Endothelial cell of umbilical vein (primary cell): Measurements from ENCODE around the gene S100A16. TPM values are rescaled to one million over a fixed set of nuclear protein-coding genes. Genes with fewer than 3 reads are reported as not detected.
A peak's percentile ranks its signal among the peaks of the same experiment; 100 is the strongest.

ENCODE experiments used
- BruUV-seq: library from RNA; stranded (reverse); fragments of 400-500 nt; replicated peaks from 2 replicates; lab custom pipeline; 2021; lab: Mats Ljungman, UMichigan
- CTCF ChIA-PET: fragments of 300-600, 350-600 bp; sonication (Branson Sonifier 250); formaldehyde crosslinking; loops from one replicate; lab custom pipeline; 2021; ENCODE audit warnings: antibody characterized with exemption, inconsistent platforms; lab: Charles Lee
- POLR2A ChIA-PET: fragments of 300-600, 350-600 bp; sonication (Branson Sonifier 250); formaldehyde crosslinking; loops from one replicate; lab custom pipeline; 2021; ENCODE audit warnings: antibody characterized with exemption, inconsistent platforms; lab: Charles Lee
- DNase-seq: peaks from one replicate; pipeline ENCODE4 v3.0.0-alpha.2; 2011; ENCODE audit warnings: low read depth, low spot score
- FAIRE-seq: peaks from 2 replicates; lab custom pipeline; 2011; peaks lifted over from hg19 to GRCh38; lab: Jason Lieb, UNC
- H2AFZ ChIP-seq: 2 replicates; pipeline ENCODE4 v1.6.0; 2012; ENCODE audit warnings: low read depth, low read length, control low read depth, inconsistent platforms
- H3K27ac ChIP-seq: 2 replicates; pipeline ENCODE4 v1.5.1; 2011; ENCODE audit warnings: low read depth, mild to moderate bottlenecking, control low read depth, low read length, moderate library complexity; ENCODE audit not compliant: insufficient read depth
- H3K27me3 ChIP-seq, 2 experiments: 2 replicates each; pipeline versions ENCODE4 v1.6.0 to v1.6.1; 2011; ENCODE audit warnings: low read length in 2 of 2, mixed read lengths in 1 of 2; ENCODE audit not compliant: control insufficient read depth in 2 of 2, insufficient read depth in 2 of 2
- H3K36me3 ChIP-seq, 2 experiments: 2 replicates in 1 of 2; 3 replicates in 1 of 2; pipeline ENCODE4 v1.5.1; 2011; ENCODE audit warnings: low read length in 2 of 2, mild to moderate bottlenecking in 1 of 2, moderate library complexity in 1 of 2; ENCODE audit not compliant: control insufficient read depth in 2 of 2, insufficient read depth in 2 of 2; ENCODE audit errors: extremely low read depth in 1 of 2
- H3K4me1 ChIP-seq: 3 replicates; pipeline ENCODE4 v1.5.1; 2011; ENCODE audit warnings: mild to moderate bottlenecking, low read length; ENCODE audit not compliant: control insufficient read depth, insufficient read depth; ENCODE audit errors: extremely low read depth
- H3K4me2 ChIP-seq: 2 replicates; pipeline ENCODE4 v1.6.1; 2011; ENCODE audit warnings: low read length, control low read depth, mixed read lengths; ENCODE audit not compliant: insufficient read depth
- H3K4me3 ChIP-seq, 3 experiments: fragments of 200-600 bp in 1 of 3; sonication (generic), shearing (Covaris generic) in 1 of 3; replicated peaks in 1 of 3; 2 replicates each; pipeline ENCODE4 v1.5.1; 2011 to 2016; ENCODE audit warnings: control low read depth in 3 of 3, low read length in 3 of 3, mild to moderate bottlenecking in 2 of 3, inconsistent platforms in 1 of 3, low read depth in 1 of 3, moderate library complexity in 1 of 3; ENCODE audit not compliant: insufficient read depth in 1 of 3
- H3K79me2 ChIP-seq: 2 replicates; pipeline ENCODE4 v1.6.0; 2012; ENCODE audit warnings: low read length, inconsistent platforms; ENCODE audit not compliant: control insufficient read depth, insufficient read depth
- H3K9ac ChIP-seq: replicated peaks from 2 replicates; pipeline ENCODE3; 2011; ENCODE audit warnings: low read length, control low read depth; ENCODE audit not compliant: insufficient read depth; ENCODE audit errors: extremely low read depth
- H3K9me1 ChIP-seq: replicated peaks from 3 replicates; pipeline ENCODE4 v1.6.0; 2011; ENCODE audit warnings: mild to moderate bottlenecking, low read length; ENCODE audit not compliant: control insufficient read depth, insufficient read depth; ENCODE audit errors: extremely low read depth
- H3K9me3 ChIP-seq: replicated peaks from 2 replicates; pipeline ENCODE4 v1.5.1; 2012; ENCODE audit warnings: low read length, inconsistent platforms; ENCODE audit not compliant: control insufficient read depth, insufficient read depth
- H4K20me1 ChIP-seq: replicated peaks from 2 replicates; pipeline ENCODE3; 2011; ENCODE audit warnings: mild to moderate bottlenecking, low read length; ENCODE audit not compliant: control insufficient read depth, insufficient read depth; ENCODE audit errors: extremely low read depth
- CTCF ChIP-seq, 2 donors: IDR thresholded peaks; 1 replicate in 1 of 2; 2 replicates in 1 of 2; pipeline ENCODE4 v1.5.1; 2011; ENCODE audit warnings: low read length in 2 of 2, mild to moderate bottlenecking in 2 of 2, moderate library complexity in 2 of 2, control low read depth in 1 of 2, inconsistent platforms in 1 of 2, low read depth in 1 of 2; ENCODE audit not compliant: insufficient read depth in 1 of 2; ENCODE audit errors: extremely low read depth in 1 of 2
- EZH2 ChIP-seq: IDR thresholded peaks from 2 replicates; pipeline ENCODE4 v1.6.1; 2012; ENCODE audit warnings: borderline replicate concordance, low read depth, mild to moderate bottlenecking, moderate library complexity, low read length, inconsistent platforms; ENCODE audit not compliant: severe bottlenecking
- FOS ChIP-seq: IDR thresholded peaks from 2 replicates; pipeline ENCODE4 v1.6.1; 2011; ENCODE audit warnings: mild to moderate bottlenecking, low read length, moderate library complexity, borderline replicate concordance; ENCODE audit not compliant: insufficient read depth
- GATA2 ChIP-seq: IDR thresholded peaks from 2 replicates; pipeline ENCODE4 v1.7.0; 2011; ENCODE audit warnings: low read depth, mild to moderate bottlenecking, moderate library complexity, mixed read lengths, low read length; ENCODE audit not compliant: insufficient read length, insufficient read depth
- JUN ChIP-seq: IDR thresholded peaks from 2 replicates; pipeline ENCODE4 v1.6.1; 2011; ENCODE audit warnings: borderline replicate concordance, low read depth; ENCODE audit not compliant: insufficient read length, insufficient read depth
- MAX ChIP-seq: IDR thresholded peaks from 2 replicates; pipeline ENCODE4 v1.6.1; 2011; ENCODE audit not compliant: insufficient read depth, insufficient read length
- MYC ChIP-seq: IDR thresholded peaks from one replicate; pipeline ENCODE4 v1.6.1; 2011; ENCODE audit warnings: mild to moderate bottlenecking, low read depth, low read length
- POLR2A ChIP-seq: IDR thresholded peaks from 2 replicates; pipeline ENCODE4 v1.6.1; 2012; ENCODE audit warnings: low read depth, mild to moderate bottlenecking, control low read depth, low read length
- POLR2AphosphoS5 ChIP-seq: IDR thresholded peaks from 2 replicates; pipeline ENCODE4 v1.6.1; 2012; ENCODE audit warnings: low read depth, mild to moderate bottlenecking, control low read depth, low read length, moderate library complexity; ENCODE audit not compliant: insufficient read depth
- dilution Hi-C: fragments of 300-500 bp; cut with MboI; formaldehyde crosslinking; loops from one replicate; pipeline ENCODE4 v1.15.0; 2019; ENCODE audit warnings: low sequenced_read_pairs; ENCODE audit not compliant: extremely low pct_ligation_motif_present
- intact Hi-C: fragments of 100-400 bp; cut with micrococcal nuclease; formaldehyde crosslinking; loops from one replicate; pipeline ENCODE4 v1.10.0; 2022
- polyA plus RNA-seq, 4 experiments: library from polyadenylated mRNA; depleted of rRNA in 3 of 4; stranded (reverse) in 3 of 4; unstranded in 1 of 4; fragments of >200 nt; gene quantifications; 2 replicates each; pipeline versions ENCODE4 v1.2.1 to v1.2.3, GENCODE V29; 2011 to 2012; ENCODE audit warnings: missing spikeins in 1 of 4
- total RNA-seq: library from RNA; stranded (reverse); gene quantifications from 2 replicates; pipeline ENCODE4 v1.2.3, GENCODE V29; 2021

S100A16 gene
- total and polyA plus RNA-seq, 2 donors (not counting 3 experiments of a cell fraction or from before 2014, with no cell fraction given), result 701 to 1,770 TPM

GRCh38 chr1:153607381-153607780 lies 5.6 kb downstream of the S100A16 start:
- CTCF ChIA-PET, result interaction anchor here (1.1 to 7.7 kb wide), 8 partner anchors 10 to 97 kb away, joined by 3 to 54 read pairs (median 7); partner anchors contain the start of genes CHTOP, S100A1 and S100A13
- H3K4me2 ChIP-seq, result peak overlapping the region; percentile 83

More at GRCh38 chr1:153607381-153607780, 5.6 kb downstream of the S100A16 start:
- H3K9me1 ChIP-seq, result no peaks in the 10 kb centered on the region
- TF ChIP-seq POLR2AphosphoS5 (no peak), GATA2 (no peak), EZH2 (no peak), JUN (no peak), MYC (no peak), POLR2A (no peak), FOS (no peak), CTCF (IDR thresholded peaks at IDR 0.05; ENCODE audit: extremely low read depth in 1 of 2, insufficient read depth in 1 of 2, low read depth in 1 of 2, low read length in 2 of 2) (no peak), MAX (no peak)
- no peak overlapping the region for H2AFZ ChIP-seq
- H3K4me3 ChIP-seq, result peak overlapping the region; percentile 2 to 87 (median 86)
- H3K27ac ChIP-seq, result peak overlapping the region; percentile 98
- H3K27me3 ChIP-seq, result no peaks in the 10 kb centered on the region
- intact Hi-C loops, result no loop called here
- peak overlapping the region; percentile 98 for H3K9ac ChIP-seq
- H3K36me3 ChIP-seq, result peaks cover 13% of the 10 kb centered on the region in 2 experiments
- H4K20me1 ChIP-seq, result no peaks in the 10 kb centered on the region
- H3K9me3 ChIP-seq, result no peaks in the 10 kb centered on the region
- peaks cover 40% of the 10 kb centered on the region for H3K4me1 ChIP-seq
- POLR2A ChIA-PET, result interaction anchor here (0.6 to 4.9 kb wide), 8 partner anchors 9 to 356 kb away, joined by 3 to 43 read pairs (median 4); partner anchors contain the start of genes CHTOP, S100A1, S100A13 and SLC39A1
- FAIRE-seq (no peak), DNase-seq (no peak)
- dilution Hi-C loops, result no loop called here
- peaks cover 39% of the 10 kb centered on the region for H3K79me2 ChIP-seq
- no TSS peak for BruUV-seq
